ENCODE measurements around the gene RAPGEF5. TPM values are rescaled to one million over a fixed set of nuclear protein-coding genes. Genes with fewer than 3 reads are reported as not detected.

RAPGEF5 gene
- total RNA-seq, 2 donors from 2014 or later = 19.4 to 32.5 TPM

DNA sequence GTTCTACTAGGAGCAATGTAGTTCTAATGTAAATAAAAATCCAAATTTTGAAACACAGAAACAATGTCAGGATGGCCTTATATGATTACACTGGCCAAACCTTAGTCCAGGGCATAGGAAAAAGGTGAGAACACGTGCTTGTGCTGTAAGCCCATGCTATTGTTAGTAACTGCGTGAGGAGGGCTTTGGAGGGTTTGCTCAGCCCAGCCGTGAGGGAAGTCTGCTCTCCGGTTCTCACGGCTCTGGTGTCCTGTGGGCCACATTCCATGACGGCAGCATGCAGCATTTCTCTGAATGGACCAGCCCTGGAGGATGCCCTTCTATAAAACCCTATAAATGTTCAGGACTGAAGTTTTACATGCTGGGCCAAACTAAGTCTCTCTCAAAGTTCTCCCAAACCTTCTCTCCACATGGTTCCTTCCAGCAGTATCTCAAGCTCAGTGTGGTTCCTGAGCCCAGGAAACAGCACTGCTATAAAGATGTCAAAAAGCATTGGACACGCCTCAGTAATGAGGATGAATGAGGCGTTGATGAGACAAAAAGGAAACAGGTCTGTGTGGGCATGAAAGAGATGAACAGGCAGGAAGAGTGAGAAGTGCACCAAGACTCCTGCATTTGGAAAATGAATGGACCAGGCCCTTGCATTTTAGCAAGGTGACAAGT is 236.4 kb downstream of the RAPGEF5 start:
- TF ChIP-seq, protein P1, sequence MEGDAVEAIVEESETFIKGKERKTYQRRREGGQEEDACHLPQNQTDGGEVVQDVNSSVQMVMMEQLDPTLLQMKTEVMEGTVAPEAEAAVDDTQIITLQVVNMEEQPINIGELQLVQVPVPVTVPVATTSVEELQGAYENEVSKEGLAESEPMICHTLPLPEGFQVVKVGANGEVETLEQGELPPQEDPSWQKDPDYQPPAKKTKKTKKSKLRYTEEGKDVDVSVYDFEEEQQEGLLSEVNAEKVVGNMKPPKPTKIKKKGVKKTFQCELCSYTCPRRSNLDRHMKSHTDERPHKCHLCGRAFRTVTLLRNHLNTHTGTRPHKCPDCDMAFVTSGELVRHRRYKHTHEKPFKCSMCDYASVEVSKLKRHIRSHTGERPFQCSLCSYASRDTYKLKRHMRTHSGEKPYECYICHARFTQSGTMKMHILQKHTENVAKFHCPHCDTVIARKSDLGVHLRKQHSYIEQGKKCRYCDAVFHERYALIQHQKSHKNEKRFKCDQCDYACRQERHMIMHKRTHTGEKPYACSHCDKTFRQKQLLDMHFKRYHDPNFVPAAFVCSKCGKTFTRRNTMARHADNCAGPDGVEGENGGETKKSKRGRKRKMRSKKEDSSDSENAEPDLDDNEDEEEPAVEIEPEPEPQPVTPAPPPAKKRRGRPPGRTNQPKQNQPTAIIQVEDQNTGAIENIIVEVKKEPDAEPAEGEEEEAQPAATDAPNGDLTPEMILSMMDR (IDR thresholded peaks at IDR 0.05) = no peak
- H3K27me3 ChIP-seq = no peaks in the 10 kb centered on the region
- DNase-seq (ENCODE audit: low spot score) = no peak
- H3K36me3 ChIP-seq = peaks cover 15% of the 10 kb centered on the region
- H3K4me1 ChIP-seq = peaks cover 0 to 19% of the 10 kb centered on the region in 2 donors
- no peaks in the 10 kb centered on the region for H3K9me3 ChIP-seq
- H3K27ac ChIP-seq = no peak overlapping the region
- H3K4me3 ChIP-seq = no peak overlapping the region

DNA sequence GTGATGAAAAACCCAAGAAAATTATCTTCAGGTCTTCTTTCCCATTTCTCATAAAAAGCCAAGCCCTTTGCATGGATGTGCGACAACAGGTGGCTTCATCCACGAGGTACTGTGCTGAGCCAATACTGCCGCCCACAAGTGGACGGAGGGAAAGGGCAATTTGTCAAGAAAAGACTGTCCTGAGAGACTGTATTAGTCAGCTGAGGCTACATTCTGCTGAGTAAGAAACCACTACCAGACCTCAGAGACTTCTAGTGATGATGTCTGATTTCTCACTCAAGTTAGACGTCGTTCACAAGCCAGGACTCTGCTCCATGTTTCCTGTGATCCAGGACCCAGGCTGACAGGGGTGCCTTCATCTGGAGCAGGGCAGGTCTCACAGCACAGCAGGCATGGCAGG is 239.7 kb downstream of the RAPGEF5 start:
- no peak for DNase-seq (ENCODE audit: low spot score)
- H3K27ac ChIP-seq = no peak overlapping the region
- H3K4me3 ChIP-seq = no peak overlapping the region
- peaks cover 0 to 7% of the 10 kb centered on the region in 2 donors for H3K4me1 ChIP-seq
- H3K36me3 ChIP-seq = peaks cover 15% of the 10 kb centered on the region
- TF ChIP-seq, protein P1 (IDR thresholded peaks at IDR 0.05) = no peak
- H3K27me3 ChIP-seq = no peaks in the 10 kb centered on the region
- H3K9me3 ChIP-seq = no peaks in the 10 kb centered on the region

DNA sequence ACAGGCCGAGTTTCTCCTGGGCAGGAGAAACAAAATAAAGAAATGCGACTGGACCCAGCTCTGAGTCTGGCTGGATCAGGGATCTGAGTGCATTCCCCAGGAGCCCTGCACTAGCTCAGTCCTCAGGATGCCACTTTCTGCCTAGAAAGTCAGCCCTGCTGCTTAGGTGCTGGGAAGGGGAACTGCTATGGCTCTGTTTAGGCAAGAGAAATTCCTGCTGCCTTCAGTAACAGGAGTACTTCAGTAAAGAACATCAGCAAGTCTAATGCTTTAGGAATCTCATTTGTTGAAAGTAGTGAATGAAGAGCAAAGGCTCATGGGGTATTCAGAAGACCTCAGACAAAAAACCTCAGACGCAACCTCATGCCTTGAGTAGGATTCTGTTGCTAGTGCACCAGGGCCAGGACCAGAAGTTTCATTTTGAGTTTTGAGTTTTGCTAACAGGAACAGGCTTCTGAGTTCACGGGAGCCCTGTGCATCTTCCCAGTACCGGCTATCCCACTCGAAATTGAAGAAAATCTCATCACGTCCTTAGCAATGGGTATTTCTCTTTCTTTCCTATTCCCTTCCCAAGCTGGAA is 240.4 kb downstream of the RAPGEF5 start:
- Histone ChIP-seq H3K36me3 (peaks cover 15% of the 10 kb centered on the region), H3K4me1 (no peaks in the 10 kb centered on the region), H3K27me3 (no peaks in the 10 kb centered on the region), H3K4me3 (no peak overlapping the region), H3K9me3 (no peaks in the 10 kb centered on the region), H3K27ac (no peak overlapping the region)
- no peak for DNase-seq (ENCODE audit: low spot score)
- TF ChIP-seq, protein P1 (IDR thresholded peaks at IDR 0.05) = no peak

DNA sequence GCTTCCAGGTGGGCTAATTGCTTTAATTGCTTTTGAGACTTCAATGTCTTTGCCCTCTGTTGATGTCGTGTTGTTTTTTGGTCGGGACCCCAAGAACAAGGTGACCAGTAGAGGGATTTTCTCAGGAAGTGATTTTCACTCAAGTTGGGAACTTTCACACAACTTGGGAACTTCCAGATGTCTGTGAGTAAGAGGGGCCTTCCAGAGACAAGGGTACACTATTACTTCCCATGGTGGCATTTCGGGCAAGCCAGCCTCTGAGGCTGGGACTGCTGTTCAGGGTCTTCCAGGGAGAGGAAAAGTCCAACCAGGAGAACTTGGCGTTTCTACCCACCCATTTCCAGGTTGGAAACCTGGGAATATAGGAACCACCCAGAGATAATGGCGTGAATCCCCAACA is 241.3 kb downstream of the RAPGEF5 start:
- TF ChIP-seq, protein P1 (IDR thresholded peaks at IDR 0.05) = no peak
- DNase-seq (ENCODE audit: low spot score) = no peak
- H3K4me1 ChIP-seq = peaks cover 0 to 2% of the 10 kb centered on the region in 2 donors
- no peaks in the 10 kb centered on the region for H3K9me3 ChIP-seq
- H3K36me3 ChIP-seq = peaks cover 15% of the 10 kb centered on the region
- H3K4me3 ChIP-seq = no peak overlapping the region
- H3K27me3 ChIP-seq = no peaks in the 10 kb centered on the region
- no peak overlapping the region for H3K27ac ChIP-seq

DNA sequence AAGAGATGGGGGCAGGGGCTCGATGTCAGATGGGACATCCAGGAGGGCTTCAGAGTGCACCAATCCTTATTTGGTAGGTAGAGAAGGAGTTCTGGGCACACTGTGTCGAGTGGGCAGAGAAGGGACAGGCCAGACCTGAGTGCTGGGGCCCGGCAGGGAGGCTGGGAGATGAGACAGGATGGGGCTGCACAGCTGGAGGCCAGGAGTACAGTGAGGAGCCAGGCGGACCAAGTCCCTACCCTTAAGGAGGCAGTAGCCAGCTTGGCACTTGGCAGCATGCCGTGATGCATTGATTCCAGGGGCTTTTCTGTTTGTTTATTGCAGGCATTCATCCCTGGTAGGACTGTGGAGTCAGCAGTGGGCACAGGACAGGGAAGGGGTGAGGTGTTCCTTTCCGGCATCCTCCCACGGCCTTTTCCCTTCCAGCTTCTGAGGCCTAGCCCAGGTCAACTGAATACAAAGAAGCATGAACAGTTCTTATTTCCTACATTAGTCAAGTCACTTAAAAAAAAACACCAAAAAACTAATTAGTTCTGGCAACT is 242.4 kb downstream of the RAPGEF5 start:
- Histone ChIP-seq H3K4me1 (peaks cover 0 to 6% of the 10 kb centered on the region in 2 donors), H3K4me3 (no peak overlapping the region), H3K36me3 (peaks cover 8% of the 10 kb centered on the region), H3K9me3 (no peaks in the 10 kb centered on the region), H3K27ac (no peak overlapping the region), H3K27me3 (no peaks in the 10 kb centered on the region)
- no peak for DNase-seq (ENCODE audit: low spot score)
- TF ChIP-seq, protein P1 (IDR thresholded peaks at IDR 0.05) = no peak
